HTR-8/SVneo (cell line): ENCODE results near the gene STAT4.
A peak's percentile ranks its signal among the peaks of the same experiment; 100 is the strongest.

Experiments
- DNase-seq: peaks from one replicate; pipeline ENCODE4 v3.0.0; 2011; ENCODE audit warnings: low spot score, mixed read lengths; ENCODE audit not compliant: insufficient read length
- FAIRE-seq: peaks from 2 replicates; lab custom pipeline; 2011; peaks lifted over from hg19 to GRCh38; lab: Jason Lieb, UNC

The STAT4 gene

DNA sequence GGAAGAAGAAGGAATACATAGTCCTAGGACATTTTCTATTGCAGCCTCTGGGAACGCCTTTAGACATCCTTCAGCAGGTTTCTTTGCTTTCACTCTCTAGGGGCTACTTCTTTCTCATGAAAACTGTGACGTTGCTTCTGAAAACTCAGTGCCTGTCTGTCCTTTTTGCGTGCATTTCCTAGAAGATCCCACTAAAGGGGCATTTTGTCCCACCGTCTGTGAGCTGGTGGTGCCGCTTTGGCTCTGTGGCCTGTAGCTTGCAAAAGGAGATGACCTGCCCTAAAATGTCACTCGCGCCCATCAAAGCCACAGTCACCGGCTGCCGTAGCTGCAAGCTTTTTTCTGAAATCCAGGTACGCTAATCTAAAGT lies 579 bp downstream of the STAT4 start:
- FAIRE-seq, result no peak

DNA sequence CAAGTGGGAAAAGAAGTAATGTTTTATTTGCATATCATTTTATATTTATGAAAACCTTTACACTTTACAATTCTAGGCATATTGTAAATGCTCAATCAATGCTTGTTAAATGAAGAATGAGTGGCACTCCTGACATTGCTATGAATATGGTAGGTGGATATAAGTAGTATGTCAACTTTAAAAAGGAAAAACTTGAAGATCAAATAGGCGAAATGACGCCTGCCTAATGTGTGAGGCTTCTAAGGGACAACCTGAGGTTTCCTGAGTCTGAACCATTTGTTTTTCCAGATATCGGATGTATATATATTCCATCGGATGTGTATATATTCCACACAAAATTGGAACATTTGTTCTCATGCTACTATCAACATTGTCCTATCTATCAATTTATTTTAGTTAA lies 1.4 kb downstream of the STAT4 start:
- FAIRE-seq (peak; percentile 48), DNase-seq (no peak)

More for the DNA sequence above, 579 bp downstream of the STAT4 start:
- no peak for DNase-seq

- FAIRE-seq (no peak), DNase-seq (no peak)
Observed at GRCh38 chr2:191148791-191149190, 2.0 kb downstream of the STAT4 start.

DNA sequence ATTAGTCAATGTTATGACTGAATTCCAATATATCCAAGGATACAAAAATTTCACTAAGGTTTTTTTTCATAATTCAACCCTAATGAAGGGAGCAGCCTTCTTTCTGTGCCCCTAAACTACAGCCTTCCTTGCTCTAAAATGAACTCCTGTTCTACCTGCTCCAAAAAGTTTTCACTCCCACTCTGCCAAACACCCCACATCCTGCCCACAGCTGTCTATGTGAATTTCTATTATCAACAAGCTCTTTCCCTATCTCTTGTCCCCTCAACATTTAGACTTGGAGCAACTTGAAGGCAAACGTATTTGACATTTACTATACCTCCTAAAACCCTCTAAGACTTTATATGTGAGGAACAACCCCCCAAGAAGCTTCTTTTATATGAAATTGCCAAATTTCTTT lies 2.5 kb downstream of the STAT4 start:
- no peak for DNase-seq
- no peak for FAIRE-seq

- no peak for FAIRE-seq
- DNase-seq, result no peak
Observed at GRCh38 chr2:191145769-191146471, 4.9 kb downstream of the STAT4 start.

- FAIRE-seq (no peak), DNase-seq (no peak)
Observed at GRCh38 chr2:191144217-191144616, 6.6 kb downstream of the STAT4 start.

GRCh38 chr2:191143791-191144190 lies 7.0 kb downstream of the STAT4 start:
- DNase-seq (no peak), FAIRE-seq (no peak)

DNA sequence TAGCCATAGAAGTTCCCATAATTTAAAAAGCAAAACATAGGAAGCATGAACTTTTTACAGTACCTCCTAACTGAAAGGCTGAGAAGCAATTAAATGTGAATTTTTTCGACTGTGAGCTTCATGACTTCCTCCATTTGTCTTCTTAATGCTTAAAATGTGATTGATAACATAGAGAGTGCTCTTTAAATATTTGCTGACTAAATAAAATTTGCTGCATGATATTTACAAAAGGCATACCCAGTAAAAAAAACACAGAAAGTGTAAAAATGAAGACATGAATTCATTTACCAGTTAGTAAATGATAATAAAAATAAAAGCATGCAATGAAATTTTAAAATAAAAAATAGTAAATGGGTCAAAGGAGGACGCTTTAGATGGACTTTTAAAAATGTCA lies 21.9 kb downstream of the STAT4 start:
- DNase-seq (no peak), FAIRE-seq (no peak)

- no peak for FAIRE-seq
- DNase-seq, result no peak
Observed at GRCh38 chr2:191128172-191128910, 22.5 kb downstream of the STAT4 start.

DNA sequence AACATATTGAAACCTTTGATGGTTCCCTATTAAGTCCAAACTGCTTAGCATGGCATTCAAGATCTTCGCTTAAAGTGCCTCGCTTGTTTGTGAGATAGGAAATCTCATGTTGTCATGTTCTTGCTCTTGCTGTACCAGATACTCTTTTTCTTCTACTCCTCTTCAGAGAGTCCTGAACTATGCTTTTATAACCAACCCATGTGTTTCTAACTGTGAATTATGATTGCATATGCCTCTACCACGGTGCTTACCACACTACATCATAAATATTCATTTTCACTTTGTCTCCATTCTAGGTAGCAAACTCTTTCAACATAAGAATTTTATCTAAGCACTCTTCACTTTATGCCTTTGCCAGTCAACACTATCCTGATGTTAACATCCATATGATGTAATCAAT lies 23.6 kb downstream of the STAT4 start:
- DNase-seq, result no peak
- no peak for FAIRE-seq

GRCh38 chr2:191126386-191127085 lies 24.3 kb downstream of the STAT4 start:
- FAIRE-seq (peak; percentile 9), DNase-seq (no peak)

- DNase-seq, result no peak
- no peak for FAIRE-seq
Observed at GRCh38 chr2:191125646-191126045, 25.1 kb downstream of the STAT4 start.

GRCh38 chr2:191122638-191123294 lies 28.0 kb downstream of the STAT4 start:
- DNase-seq (no peak), FAIRE-seq (no peak)

- DNase-seq (no peak), FAIRE-seq (no peak)
Observed at GRCh38 chr2:191117341-191117740, 33.5 kb downstream of the STAT4 start.

DNA sequence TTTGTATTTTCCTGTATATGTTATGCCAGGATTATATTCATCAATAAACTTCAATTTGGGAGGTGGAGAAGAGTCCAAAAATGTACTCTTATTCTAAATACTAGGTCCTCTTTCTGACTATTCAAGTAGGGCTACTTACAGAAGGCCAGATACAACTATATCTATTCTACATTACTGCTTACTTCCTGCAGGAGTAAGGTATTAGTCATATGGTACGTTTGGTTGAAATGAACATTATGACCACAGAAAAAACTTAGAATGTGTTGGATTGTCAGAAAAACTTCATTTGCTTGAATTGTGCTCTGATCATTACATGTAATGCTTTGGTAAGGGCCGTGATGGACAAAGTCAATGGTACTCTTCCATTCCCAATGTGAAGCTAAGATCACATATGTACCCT lies 35.0 kb downstream of the STAT4 start:
- no peak for FAIRE-seq

DNA sequence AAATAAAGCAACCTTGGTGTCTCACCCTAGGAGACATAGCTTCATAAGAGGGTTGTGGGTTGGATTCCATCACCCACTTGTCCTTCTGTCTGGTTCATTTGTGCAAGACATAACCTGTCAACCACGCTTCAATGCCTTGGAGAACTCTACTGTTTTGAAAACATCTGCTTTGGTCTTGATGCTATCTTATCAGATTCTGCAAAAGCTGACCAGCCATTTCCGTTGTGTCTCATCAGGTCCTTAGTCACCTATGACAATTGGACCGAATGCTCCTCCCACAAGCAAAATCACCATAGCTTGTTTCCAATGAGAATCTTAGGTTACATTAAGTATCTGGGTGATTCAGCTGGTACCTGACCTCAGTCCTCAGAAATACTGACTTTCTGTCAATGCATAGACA lies 35.4 kb downstream of the STAT4 start:
- FAIRE-seq (no peak), DNase-seq (no peak)

More for the DNA sequence above, 35.0 kb downstream of the STAT4 start:
- DNase-seq, result no peak

- FAIRE-seq (no peak), DNase-seq (peak; percentile 8)
Observed at GRCh38 chr2:191114403-191114886, 36.3 kb downstream of the STAT4 start.

- FAIRE-seq (no peak), DNase-seq (no peak)
Observed at GRCh38 chr2:191113761-191114160, 37.0 kb downstream of the STAT4 start.

DNA sequence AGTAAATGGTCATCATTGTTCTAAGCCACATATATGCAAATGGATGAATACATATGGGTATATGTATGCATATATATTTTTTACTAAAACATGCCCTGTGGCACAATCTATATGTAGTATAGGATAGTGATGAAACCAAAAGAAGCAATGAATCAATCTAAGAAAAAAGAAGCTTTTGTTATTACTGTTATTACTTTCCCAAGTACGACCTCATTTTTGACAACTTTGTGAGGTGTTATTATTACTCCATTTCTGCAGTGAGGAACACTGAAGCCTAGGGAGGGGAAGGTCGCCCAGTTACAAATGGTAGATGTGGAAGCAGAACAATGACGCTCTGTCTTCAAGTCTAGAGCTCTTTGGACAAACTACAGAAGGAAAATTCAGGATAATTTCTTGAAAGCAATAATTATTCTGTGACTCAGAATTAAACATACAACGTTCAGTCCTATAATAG lies 38.3 kb downstream of the STAT4 start:
- FAIRE-seq (no peak), DNase-seq (no peak)

DNA sequence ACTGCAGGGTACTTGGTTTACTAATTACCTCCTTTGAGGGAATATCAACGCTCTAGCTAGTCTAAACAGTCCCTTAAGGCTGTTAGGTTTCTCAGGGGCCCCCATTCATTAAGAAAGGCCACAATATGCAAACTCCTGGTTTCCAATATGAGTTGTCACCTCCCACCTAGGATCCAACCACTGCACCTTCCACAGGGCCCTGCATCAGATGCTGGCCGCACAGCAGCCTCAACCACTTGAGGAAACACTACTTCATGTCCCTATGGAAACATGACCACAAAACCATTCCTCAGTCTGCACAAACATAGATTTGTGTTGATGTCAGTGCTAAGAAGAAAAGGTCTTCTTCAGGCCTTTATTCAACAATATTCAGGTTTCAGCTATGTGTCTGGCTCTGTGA lies 40.9 kb downstream of the STAT4 start:
- FAIRE-seq (no peak), DNase-seq (no peak)
